Measurements from ENCODE around the gene PIGS. TPM values are rescaled to one million over a fixed set of nuclear protein-coding genes. Genes with fewer than 3 reads are reported as not detected.

The PIGS gene
- total and polyA plus RNA-seq, 7 experiments from 2014 or later, result 46.6 to 71.2 (median 60.4) TPM

DNA sequence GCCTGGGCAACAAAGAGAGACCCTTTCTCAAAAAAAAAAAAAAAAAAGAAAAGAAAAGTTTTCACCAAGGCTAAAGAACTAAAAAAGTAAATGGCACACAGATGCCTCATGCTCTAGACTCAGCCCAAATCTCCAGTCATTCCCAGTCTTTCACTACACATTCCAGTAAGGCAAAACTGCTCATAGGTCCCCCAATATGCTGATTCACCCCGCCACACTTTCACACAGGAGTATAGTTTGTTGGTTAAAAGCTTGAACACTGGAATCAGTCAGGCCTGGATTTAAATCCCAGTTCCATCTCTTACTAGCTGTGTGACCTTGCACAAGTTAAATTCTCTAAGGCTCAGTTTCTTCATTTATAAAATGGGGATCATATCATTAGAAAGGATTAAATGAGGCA, 1.9 kb downstream of the PIGS start:
- Mint-ChIP-seq H3K36me3 (peaks cover 0 to 29% (median 13%) of the 10 kb centered on the region in 5 donors), H3K27me3 (no peaks in the 10 kb centered on the region), H3K27ac (peak overlapping the region in 7 of 9 donors; percentile 52 to 94 (median 87)), H3K4me1 (peaks cover 46 to 70% (median 60%) of the 10 kb centered on the region in 7 donors), H3K9me3 (no peaks in the 10 kb centered on the region), H3K4me3 (peak overlapping the region; percentile 54 to 99 (median 95))
- ChIA-PET CTCF (no interaction called here), POLR2A (interaction anchor here (7.0 to 12.2 kb wide), 2 partner anchors 19 to 27 kb away, joined by 102 to 172 read pairs; partner anchors contain the start of genes SPAG5 and UNC119)
- H3K4me3 ChIP-seq (ENCODE audit: low read length), result no peak overlapping the region
- peaks cover 0 to 23% (median 0%) of the 10 kb centered on the region in 3 experiments for H3K36me3 ChIP-seq (ENCODE audit: control insufficient read depth in 2 of 3, insufficient read depth in 3 of 3, low read length in 3 of 3)
- H3K9me3 ChIP-seq (ENCODE audit: control insufficient read depth in 2 of 3, low read length in 3 of 3), result no peaks in the 10 kb centered on the region
- peak overlapping the region; percentile 90 for H3K27ac ChIP-seq (ENCODE audit: low read depth, low read length)
- peaks cover 18 to 21% of the 10 kb centered on the region in 2 donors for H3K4me1 ChIP-seq (ENCODE audit: control insufficient read depth in 2 of 2, insufficient read depth in 2 of 2, low read length in 2 of 2)
- no peak for DNase-seq
- H3K27me3 ChIP-seq (ENCODE audit: control insufficient read depth in 2 of 2, insufficient read depth in 2 of 2, low read length in 2 of 2), result no peaks in the 10 kb centered on the region
- intact Hi-C loops (cut with micrococcal nuclease), result no loop called here
- ATAC-seq, result no peak

DNA sequence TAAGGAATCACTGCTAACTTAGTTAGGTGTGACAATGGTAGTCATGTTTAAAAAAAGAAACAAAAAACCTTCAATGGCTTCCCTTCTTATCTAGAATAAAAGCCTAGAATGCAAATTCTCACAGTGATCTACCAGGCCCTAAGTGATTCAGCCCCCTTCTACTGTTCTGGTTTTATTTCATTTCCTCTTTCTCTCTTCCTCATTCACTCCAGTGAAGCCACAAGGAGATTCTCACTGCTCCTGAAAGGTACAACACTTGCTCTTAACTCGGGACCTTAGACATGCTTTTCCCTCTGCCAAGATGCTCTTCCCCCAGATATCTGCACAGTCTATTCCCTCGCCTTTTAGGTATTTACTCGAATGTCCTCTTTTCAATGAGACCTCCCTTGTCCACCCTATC, 3.7 kb downstream of the PIGS start:
- peaks cover 40 to 60% (median 47%) of the 10 kb centered on the region in 7 donors for H3K4me1 Mint-ChIP-seq
- CTCF ChIA-PET, result no interaction called here
- H3K27ac ChIP-seq (ENCODE audit: low read depth, low read length), result no peak overlapping the region

DNA sequence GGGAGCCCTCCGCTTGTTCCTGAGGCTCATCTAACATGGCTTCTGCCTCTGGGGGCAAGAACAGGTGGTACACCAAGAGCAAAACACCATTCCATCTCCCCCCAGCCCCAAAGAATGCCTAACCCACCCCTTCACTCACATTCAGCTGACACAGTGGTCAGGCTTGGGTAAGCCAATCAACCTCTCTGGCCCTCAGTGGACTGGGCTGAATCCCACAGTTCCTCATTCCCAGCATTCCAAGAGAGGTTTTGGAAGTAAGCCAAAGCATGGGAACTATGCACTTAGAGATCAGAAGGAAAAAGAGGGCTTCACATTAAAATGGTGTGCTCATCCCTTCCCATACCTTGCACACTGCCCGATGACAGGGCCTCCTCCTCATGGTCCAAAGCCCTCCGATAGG, 7.8 kb downstream of the PIGS start:
- H3K27ac ChIP-seq (ENCODE audit: low read depth, low read length), result no peak overlapping the region
- Mint-ChIP-seq H3K27me3 (no peaks in the 10 kb centered on the region), H3K4me3 (no peak overlapping the region), H3K4me1 (peaks cover 13 to 29% (median 24%) of the 10 kb centered on the region in 7 donors), H3K9me3 (no peaks in the 10 kb centered on the region), H3K36me3 (peaks cover 5 to 38% (median 28%) of the 10 kb centered on the region in 5 donors), H3K27ac (no peak overlapping the region)
- H3K4me1 ChIP-seq (ENCODE audit: control insufficient read depth in 2 of 2, insufficient read depth in 2 of 2, low read length in 2 of 2), result no peaks in the 10 kb centered on the region
- no peaks in the 10 kb centered on the region for H3K9me3 ChIP-seq (ENCODE audit: control insufficient read depth in 2 of 3, low read length in 3 of 3)
- H3K36me3 ChIP-seq (ENCODE audit: control insufficient read depth in 2 of 3, insufficient read depth in 3 of 3, low read length in 3 of 3), result peaks cover 8 to 60% (median 8%) of the 10 kb centered on the region in 3 experiments
- CTCF ChIA-PET, result no interaction called here
- POLR2A ChIA-PET, result interaction anchor here (3.4 kb wide), 1 partner anchor 9 kb away, joined by 17 read pairs; the partner anchor contains the start of gene PIGS
- intact Hi-C loops (cut with micrococcal nuclease), result no loop called here
- ATAC-seq (no peak), DNase-seq (no peak)
- H3K4me3 ChIP-seq (ENCODE audit: low read length), result no peak overlapping the region
- no peaks in the 10 kb centered on the region for H3K27me3 ChIP-seq (ENCODE audit: control insufficient read depth in 2 of 2, insufficient read depth in 2 of 2, low read length in 2 of 2)

More for the DNA sequence above, 3.7 kb downstream of the PIGS start:
- no peaks in the 10 kb centered on the region for H3K27me3 Mint-ChIP-seq
- H3K36me3 ChIP-seq (ENCODE audit: control insufficient read depth in 2 of 3, insufficient read depth in 3 of 3, low read length in 3 of 3), result peaks cover 3 to 34% (median 4%) of the 10 kb centered on the region in 3 experiments
- H3K4me3 Mint-ChIP-seq, result peak overlapping the region in 7 of 10 donors; percentile 4 to 66 (median 37)
- POLR2A ChIA-PET, result interaction anchor here (1.2 to 7.0 kb wide), 2 partner anchors 17 to 32 kb away, joined by 3 to 102 read pairs; partner anchors contain the start of gene UNC119
- DNase-seq, result no peak
- no peaks in the 10 kb centered on the region for H3K9me3 ChIP-seq (ENCODE audit: control insufficient read depth in 2 of 3, low read length in 3 of 3)
- H3K36me3 Mint-ChIP-seq, result peaks cover 0 to 22% (median 19%) of the 10 kb centered on the region in 5 donors
- ATAC-seq, result no peak
- H3K27me3 ChIP-seq (ENCODE audit: control insufficient read depth in 2 of 2, insufficient read depth in 2 of 2, low read length in 2 of 2), result no peaks in the 10 kb centered on the region
- H3K27ac Mint-ChIP-seq, result peak overlapping the region; percentile 7 to 69 (median 33)
- intact Hi-C loops (cut with micrococcal nuclease), result no loop called here
- H3K9me3 Mint-ChIP-seq, result no peaks in the 10 kb centered on the region
- no peak overlapping the region for H3K4me3 ChIP-seq (ENCODE audit: low read length)
- H3K4me1 ChIP-seq (ENCODE audit: control insufficient read depth in 2 of 2, insufficient read depth in 2 of 2, low read length in 2 of 2), result peaks cover 16 to 21% of the 10 kb centered on the region in 2 donors

DNA sequence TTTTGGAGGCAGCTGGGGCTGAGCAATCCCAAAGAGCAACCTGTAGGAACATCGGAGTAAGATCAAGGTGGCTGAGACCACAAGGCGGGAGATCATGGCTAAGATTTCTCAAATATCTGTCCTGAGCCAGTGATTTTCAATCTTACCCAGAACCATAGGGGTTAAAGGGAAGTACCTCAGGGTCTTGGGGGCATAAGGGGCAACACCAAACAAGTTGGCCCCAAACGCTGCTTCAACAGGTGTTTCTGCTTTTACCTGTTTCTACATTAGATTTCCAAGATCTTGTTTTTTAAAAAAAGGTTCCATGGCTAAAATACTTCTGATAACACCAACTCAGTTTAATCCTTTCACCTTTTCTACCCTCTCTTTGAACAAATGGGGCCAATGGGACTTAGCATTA, 16.3 kb downstream of the PIGS start:
- Histone ChIP-seq H3K27ac (ENCODE audit: low read depth, low read length) (no peak overlapping the region), H3K9me3 (ENCODE audit: control insufficient read depth in 2 of 3, low read length in 3 of 3) (no peaks in the 10 kb centered on the region), H3K27me3 (ENCODE audit: control insufficient read depth in 2 of 2, insufficient read depth in 2 of 2, low read length in 2 of 2) (no peaks in the 10 kb centered on the region), H3K4me3 (ENCODE audit: low read length) (no peak overlapping the region), H3K4me1 (ENCODE audit: control insufficient read depth in 2 of 2, insufficient read depth in 2 of 2, low read length in 2 of 2) (peaks cover 16 to 20% of the 10 kb centered on the region in 2 donors), H3K36me3 (ENCODE audit: control insufficient read depth in 2 of 3, insufficient read depth in 3 of 3, low read length in 3 of 3) (peaks cover 17 to 68% (median 23%) of the 10 kb centered on the region in 3 experiments)
- no peak for ATAC-seq
- Mint-ChIP-seq H3K27ac (peak overlapping the region in 1 of 9 donors; percentile 37), H3K4me3 (no peak overlapping the region), H3K36me3 (peaks cover 22 to 46% (median 35%) of the 10 kb centered on the region in 5 donors), H3K4me1 (peaks cover 16 to 38% (median 28%) of the 10 kb centered on the region in 7 donors), H3K9me3 (no peaks in the 10 kb centered on the region), H3K27me3 (no peaks in the 10 kb centered on the region)
- intact Hi-C loops (cut with micrococcal nuclease), result no loop called here
- CTCF ChIA-PET, result no interaction called here
- no peak for DNase-seq
- POLR2A ChIA-PET, result interaction anchor here (10.1 kb wide), 1 partner anchor 15 kb away, joined by 102 read pairs; the partner anchor contains the start of gene PIGS

DNA sequence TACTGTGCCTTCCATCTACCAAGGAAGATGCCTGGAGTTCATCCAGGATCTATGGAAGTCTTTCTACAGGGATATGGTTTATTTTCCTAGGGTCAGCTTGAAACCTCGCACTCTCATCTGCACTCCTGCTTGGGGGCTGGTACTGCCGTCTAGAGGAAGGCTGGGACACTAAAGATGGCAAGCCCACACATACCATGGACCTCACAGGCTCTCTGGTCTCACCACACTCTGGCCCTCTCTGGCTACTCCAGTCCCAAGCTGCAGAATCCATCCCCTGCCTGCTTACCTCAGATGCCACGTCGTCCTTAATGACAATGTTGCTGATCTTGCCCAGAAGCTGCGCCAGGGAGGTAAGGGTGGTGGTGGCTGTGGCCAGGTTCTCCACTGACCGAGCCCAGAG, 16.8 kb downstream of the PIGS start:
- Histone ChIP-seq H3K4me1 (ENCODE audit: control insufficient read depth in 2 of 2, insufficient read depth in 2 of 2, low read length in 2 of 2) (peaks cover 21 to 25% of the 10 kb centered on the region in 2 donors), H3K4me3 (ENCODE audit: low read length) (no peak overlapping the region), H3K36me3 (ENCODE audit: control insufficient read depth in 2 of 3, insufficient read depth in 3 of 3, low read length in 3 of 3) (peaks cover 17 to 63% (median 23%) of the 10 kb centered on the region in 3 experiments), H3K27ac (ENCODE audit: low read depth, low read length) (no peak overlapping the region), H3K27me3 (ENCODE audit: control insufficient read depth in 2 of 2, insufficient read depth in 2 of 2, low read length in 2 of 2) (no peaks in the 10 kb centered on the region), H3K9me3 (ENCODE audit: control insufficient read depth in 2 of 3, low read length in 3 of 3) (no peaks in the 10 kb centered on the region)
- Mint-ChIP-seq H3K27ac (peak overlapping the region in 5 of 9 donors; percentile 12 to 70 (median 68)), H3K4me1 (peaks cover 21 to 42% (median 32%) of the 10 kb centered on the region in 7 donors), H3K36me3 (peaks cover 18 to 42% (median 33%) of the 10 kb centered on the region in 5 donors), H3K27me3 (no peaks in the 10 kb centered on the region), H3K4me3 (no peak overlapping the region), H3K9me3 (no peaks in the 10 kb centered on the region)
- ChIA-PET POLR2A (interaction anchor here (10.1 kb wide), 1 partner anchor 16 kb away, joined by 102 read pairs; the partner anchor contains the start of gene PIGS), CTCF (no interaction called here)
- ATAC-seq, result no peak
- intact Hi-C loops (cut with micrococcal nuclease), result loop anchor here in 1 of 2 donors (5.0 kb wide), 2 partner anchors 182 to 512 kb away; partner anchors contain the start of genes NLK, SARM1 and VTN
- no peak for DNase-seq

DNA sequence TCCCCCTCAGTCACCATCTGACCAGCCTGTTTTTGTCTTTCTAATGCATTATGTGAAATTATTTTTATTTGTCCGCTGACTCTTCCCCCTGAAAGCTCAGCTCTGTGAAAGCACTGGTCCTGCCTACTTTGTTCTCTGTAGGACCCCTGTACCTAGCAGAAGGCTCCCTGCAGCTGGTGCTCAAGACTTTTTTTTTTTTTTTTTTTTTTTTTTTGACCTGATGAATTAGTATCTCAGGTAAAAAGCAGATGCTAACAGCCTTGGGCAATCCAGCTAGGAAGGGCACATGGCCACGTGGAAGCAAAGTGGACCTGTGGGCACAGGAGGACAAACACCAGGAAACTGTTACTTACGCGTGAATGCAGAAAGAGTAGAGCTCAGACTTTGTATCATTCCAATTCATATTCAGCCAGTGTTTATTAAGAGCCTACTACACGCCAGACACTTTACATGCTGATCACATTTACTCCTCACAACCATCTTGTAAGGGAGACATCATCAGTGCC, 18.3 kb downstream of the PIGS start:
- Histone ChIP-seq H3K36me3 (ENCODE audit: control insufficient read depth in 2 of 3, insufficient read depth in 3 of 3, low read length in 3 of 3) (peaks cover 17 to 48% (median 23%) of the 10 kb centered on the region in 3 experiments), H3K9me3 (ENCODE audit: control insufficient read depth in 2 of 3, low read length in 3 of 3) (no peaks in the 10 kb centered on the region), H3K4me3 (ENCODE audit: low read length) (peak overlapping the region; percentile 54), H3K27me3 (ENCODE audit: control insufficient read depth in 2 of 2, insufficient read depth in 2 of 2, low read length in 2 of 2) (no peaks in the 10 kb centered on the region), H3K4me1 (ENCODE audit: control insufficient read depth in 2 of 2, insufficient read depth in 2 of 2, low read length in 2 of 2) (peaks cover 35 to 40% of the 10 kb centered on the region in 2 donors), H3K27ac (ENCODE audit: low read depth, low read length) (peak overlapping the region; percentile 89)
- H3K4me1 Mint-ChIP-seq, result peaks cover 36 to 56% (median 47%) of the 10 kb centered on the region in 7 donors
- ChIA-PET CTCF (interaction anchor here (0.8 to 1.5 kb wide), 3 partner anchors 13 to 54 kb away, joined by 3 read pairs; partner anchors contain the start of gene PIGS), POLR2A (interaction anchor here (0.7 to 10.1 kb wide), 4 partner anchors 17 to 48 kb away, joined by 3 to 102 read pairs (median 4); partner anchors contain the start of genes ALDOC and PIGS)
- H3K27ac Mint-ChIP-seq, result peak overlapping the region; percentile 43 to 95 (median 85)
- peak overlapping the region; percentile 85 to 100 (median 91) for H3K4me3 Mint-ChIP-seq
- intact Hi-C loops (cut with micrococcal nuclease), result loop anchor here (1.0 to 5.0 kb wide), 7 partner anchors 13 to 511 kb away; partner anchors contain the start of genes PIGS (in 2 of the 2), SPAG5 (in 2 of the 2), ALDOC (in 1 of the 2) and NLK (in 1 of the 2)
- H3K9me3 Mint-ChIP-seq, result no peaks in the 10 kb centered on the region
- no peak for ATAC-seq
- H3K27me3 Mint-ChIP-seq, result no peaks in the 10 kb centered on the region
- DNase-seq, result no peak
- peaks cover 13 to 39% (median 27%) of the 10 kb centered on the region in 5 donors for H3K36me3 Mint-ChIP-seq
